HG02973 (cell line): ENCODE results near the gene FADS6.

Experiments
- ATAC-seq: cut with Tn5 transposase; IDR thresholded peaks from one replicate; pipeline ENCODE4 v1.9.1; 2021; ENCODE audit warnings: moderate library complexity; ENCODE audit not compliant: unreplicated experiment

FADS6 gene, protein sequence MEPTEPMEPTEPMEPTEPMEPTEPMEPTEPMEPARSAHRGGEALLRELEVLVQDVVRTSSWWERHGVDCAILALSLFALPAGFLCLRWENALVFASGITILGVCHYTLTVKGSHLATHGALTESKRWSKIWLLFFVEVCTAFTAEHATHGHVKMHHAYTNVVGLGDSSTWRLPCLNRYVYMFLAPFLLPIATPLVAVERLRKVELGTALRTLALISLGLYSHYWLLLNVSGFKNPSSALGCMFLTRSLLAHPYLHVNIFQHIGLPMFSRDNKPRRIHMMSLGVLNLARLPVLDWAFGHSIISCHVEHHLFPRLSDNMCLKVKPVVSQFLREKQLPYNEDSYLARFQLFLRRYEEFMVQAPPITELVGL

DNA sequence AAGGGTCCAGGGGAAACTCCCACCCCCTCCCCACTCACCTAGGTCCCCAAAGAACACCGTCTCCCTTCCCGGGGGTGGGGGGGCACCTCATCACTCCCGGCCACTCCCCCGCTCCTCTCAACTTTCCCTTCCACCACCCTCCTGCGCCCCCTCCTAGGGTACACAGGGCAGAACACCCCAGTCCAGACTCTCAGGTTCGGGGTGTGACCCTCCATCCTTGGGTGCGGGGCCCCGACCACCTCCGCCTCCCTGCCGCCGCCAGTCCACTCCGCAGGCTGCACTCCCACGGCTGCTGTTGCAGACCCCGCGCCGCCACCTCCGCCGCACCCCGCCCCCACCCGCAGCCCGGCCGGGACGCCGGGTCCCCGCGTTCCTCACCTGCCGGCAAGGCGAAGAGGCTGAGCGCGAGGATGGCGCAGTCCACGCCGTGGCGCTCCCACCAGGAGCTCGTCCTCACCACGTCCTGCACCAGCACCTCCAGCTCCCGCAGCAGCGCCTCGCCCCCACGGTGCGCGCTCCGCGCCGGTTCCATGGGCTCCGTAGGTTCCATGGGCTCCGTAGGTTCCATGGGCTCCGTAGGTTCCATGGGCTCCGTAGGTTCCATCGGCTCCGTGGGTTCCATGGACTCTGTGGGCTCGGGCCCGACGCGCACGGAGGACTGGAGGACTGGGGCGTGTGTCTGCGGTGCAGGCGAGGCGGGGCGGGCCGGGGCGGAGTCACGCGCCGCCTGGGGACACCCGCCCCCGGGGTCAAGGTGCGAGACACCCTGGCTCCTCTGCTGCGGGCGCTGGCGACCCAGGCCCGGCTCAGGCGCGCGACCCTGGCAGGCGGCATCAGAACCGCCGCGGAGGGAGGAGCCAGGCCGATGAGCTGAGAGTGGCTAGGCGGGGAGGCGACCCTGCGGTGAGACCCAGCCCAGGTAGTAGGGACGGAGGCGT lies at the start of gene FADS6:
Gene FADS6, minus strand, starts transcription at position 660 of the 938 bp plus-strand sequence. Its CDS starts 38 bp downstream, at position 622.
- no peak for ATAC-seq

DNA sequence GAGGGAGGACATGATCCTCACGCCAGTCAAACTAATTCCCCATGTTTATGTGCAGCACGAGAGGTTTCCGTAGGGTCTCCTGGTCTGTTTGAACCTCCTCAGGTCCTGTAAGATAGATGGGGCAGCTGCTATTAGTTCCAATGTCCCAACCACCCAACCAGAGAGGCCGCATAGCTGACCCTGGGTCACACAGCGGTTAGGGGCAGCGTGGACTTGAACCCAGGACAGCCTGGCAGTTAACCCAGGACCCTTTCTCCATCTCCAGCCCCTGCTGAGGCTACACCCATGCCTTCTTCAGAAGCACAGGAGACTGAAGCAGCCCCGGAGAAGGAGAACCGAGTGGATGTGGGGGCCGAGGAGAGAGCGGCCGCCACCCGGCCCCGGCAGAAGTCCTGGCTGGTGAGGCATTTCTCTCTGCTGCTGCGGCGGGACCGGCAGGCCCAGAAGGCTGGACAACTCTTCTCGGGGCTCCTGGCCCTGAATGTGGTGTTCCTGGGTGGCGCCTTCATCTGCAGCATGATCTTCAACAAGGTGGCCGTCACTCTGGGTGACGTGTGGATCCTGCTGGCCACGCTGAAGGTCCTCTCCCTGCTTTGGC lies 47.8 kb upstream of the FADS6 start:
- no peak for ATAC-seq

DNA sequence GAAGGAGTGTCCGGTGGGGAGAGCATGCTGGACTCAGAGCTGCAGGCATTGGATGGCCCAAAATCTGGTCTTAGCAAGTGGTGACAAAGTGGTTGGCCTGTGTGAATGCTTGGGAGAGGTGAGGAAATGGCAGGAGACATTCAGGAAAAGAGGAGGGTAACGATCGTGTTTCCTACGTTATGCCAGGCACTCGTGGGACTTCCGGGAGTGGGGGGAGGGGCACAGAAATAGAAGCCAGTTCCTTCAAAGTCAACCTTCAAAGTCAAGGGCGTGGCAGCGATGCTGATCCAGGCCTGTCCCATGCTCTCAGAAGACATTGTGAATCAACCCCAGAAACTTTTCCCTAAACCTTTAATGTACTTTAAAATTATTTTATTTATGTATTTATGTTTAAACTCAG lies 46.1 kb upstream of the FADS6 start:
- no peak for ATAC-seq

DNA sequence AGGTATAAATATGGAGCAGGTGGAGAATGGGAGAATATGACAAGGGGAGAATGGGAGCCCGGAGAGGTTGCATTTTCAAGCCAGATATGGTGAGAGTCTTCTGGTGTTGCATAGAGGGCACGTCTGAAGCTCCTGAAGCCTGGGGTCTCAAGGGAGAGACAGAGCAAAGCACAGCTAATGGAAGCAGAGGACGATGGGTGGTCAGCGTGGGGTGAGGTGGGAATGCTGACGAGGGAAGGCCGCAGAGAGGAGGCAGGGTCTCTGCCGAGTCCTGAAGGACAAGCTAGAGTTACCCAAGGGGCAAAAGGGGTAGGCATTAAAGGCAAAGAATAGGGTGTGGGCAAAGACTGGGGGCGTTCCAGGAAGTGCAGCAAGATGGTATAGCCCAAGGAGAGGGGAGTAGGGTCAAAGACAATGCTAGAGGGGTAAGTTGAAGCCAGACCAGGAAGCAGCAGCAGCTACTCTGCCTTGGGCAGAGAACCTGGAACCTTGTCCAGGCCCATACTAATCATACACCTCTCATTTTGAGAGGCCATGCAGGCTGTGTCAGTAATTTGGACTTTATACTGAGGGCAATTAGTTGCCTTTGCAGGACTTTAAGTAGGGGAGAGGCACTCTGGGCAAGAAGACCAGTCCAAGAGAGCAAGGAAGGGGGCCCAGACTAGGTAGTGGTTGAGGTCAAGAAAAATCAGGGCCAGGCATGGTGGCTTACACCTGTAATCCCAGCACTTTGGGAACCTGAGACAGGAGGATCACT lies 44.9 kb upstream of the FADS6 start:
- no peak for ATAC-seq

DNA sequence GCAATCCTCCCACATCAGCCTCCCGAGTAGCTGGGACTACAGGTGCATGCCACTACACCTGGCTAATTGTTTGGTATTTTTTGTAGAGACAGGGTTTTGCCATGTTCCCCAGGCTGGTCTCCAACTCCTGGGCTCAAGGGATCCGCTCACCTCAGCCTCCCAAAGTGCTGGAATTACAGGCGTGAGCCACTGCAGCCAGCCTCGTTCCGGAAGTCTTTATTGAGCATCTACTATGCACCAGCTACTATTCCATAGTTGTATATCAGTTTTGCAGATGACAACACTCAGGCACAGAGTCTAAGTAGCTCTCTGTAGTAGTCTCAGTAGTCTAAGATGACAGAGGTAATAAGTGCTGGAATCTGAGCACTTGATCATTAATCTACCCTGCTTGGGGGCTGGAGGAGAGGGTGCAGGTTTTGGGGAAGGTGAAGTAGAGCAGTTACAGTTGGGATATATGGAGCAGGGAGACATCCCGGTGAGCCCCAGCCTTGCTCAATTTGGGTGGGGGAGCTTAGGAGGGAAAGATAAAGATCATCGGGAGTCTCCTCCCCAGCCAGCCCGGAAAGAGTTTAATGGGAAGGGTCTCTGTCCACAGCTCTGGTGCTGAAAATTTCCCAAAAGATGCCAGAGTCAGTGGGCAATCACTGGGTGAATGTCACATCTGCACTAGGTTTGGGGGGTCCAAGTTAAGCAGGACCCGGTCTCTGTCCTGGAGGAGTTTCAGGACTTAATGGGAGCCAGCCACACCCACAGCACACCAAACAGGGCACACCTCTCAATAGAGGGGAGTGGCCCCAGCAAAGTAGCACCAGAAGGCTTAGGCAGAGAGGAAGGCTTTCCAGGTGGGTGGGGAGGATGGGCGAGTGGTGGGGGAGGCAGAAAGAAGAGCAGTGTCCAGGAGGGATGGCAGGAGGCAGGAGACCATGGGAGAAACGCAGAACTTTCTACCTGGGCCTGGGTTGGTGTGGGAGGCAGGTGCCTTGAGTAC lies 43.9 kb upstream of the FADS6 start:
- no peak for ATAC-seq

DNA sequence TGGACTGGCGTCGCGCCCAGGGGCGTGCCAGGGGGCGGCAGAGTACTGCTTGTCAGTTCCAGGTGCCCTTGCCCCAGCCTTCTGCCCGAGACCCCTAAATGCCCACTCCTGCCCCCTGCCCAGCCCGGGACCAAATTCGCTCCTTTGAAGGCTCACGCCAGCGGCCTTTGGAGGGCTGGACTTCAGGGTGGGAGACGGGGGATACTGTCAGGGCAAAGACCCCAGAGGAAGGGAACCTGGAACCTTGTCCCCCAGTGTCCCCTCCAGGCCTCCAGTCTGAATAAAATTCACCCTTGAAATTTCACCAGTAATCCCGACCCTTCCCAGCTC lies 43.0 kb upstream of the FADS6 start:
- ATAC-seq = no peak

DNA sequence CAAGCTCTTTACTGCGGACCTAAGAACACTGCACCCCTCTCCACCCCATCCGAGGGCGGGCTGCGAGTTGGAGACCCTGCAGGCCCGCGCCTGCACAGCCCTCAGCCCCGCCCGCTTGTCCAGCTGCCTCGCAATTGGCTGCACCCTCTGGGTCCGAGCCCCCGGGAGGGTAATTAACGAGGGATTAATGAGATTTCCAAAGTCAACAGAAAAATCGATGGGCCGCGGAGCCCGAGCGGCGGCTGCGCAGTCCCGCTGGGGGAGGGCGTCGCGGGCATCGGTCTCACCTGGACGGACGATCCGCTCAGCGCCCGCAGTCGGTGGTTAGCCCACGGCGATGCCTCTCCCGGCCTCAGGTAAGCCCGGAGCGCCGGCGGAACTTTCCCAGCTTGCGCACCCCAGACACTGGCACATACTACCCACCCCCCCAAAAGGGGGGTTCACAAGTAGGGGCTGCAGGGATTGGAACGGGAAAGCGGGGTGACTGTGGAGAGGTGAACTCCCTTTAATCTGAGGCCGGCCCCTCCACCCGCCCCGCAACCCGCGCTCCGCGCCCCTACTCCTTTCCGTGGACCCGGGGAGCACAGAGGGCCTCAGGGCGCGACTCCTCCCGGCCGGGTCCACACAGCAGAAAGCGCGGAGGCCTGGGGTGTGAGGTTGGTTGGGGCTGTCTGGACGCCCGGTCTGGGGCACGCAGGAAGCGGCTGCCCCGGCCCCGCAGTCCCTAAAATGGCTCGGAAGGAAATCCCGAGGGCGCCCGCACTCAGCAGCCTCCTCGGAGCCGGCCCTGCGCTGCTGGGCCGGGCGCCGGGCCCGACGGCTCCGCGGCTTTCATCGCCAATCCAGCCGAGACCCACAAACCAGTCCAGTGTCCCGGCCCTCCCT lies 42.4 kb upstream of the FADS6 start, which contains the start of gene OTOP3:
Gene OTOP3, plus strand, starts transcription at position 314 of the 885 bp plus-strand sequence. Its CDS starts 24 bp downstream, at position 338.
- no peak for ATAC-seq

DNA sequence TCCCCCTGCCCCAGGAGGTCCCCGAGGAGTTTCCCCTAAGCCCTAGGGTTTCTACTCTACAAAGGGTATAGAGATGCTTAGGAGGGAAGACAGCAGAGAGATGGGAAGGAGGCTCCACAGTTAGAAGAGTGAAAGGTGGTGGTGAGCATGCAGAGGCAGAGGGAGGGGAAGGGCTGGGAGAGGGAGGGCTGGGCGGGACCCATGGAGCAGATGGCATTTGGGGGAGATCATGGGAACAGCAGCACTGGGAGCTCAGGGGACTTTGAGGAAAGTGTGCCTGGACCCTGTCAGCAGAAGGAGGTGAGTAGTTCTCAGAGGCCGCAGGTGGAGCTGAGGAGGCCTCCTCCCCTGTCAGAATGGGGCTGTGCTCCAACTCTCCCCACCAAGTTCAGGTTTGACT lies 41.6 kb upstream of the FADS6 start:
- no peak for ATAC-seq

DNA sequence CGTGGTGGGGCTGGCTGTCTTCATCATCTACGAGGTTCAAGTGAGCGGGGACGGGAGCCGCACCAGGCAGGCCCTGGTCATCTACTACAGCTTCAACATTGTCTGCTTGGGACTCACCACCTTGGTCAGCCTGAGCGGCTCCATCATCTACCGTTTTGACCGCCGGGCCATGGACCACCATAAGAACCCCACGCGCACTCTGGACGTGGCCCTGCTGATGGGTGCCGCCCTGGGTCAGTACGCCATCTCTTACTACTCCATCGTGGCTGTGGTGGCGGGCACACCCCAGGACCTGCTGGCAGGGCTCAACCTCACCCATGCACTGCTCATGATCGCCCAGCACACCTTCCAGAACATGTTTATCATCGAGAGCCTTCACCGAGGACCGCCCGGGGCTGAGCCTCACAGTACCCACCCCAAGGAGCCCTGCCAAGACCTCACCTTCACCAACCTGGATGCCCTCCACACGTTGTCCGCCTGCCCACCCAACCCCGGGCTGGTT lies 37.2 kb upstream of the FADS6 start:
- no peak for ATAC-seq

DNA sequence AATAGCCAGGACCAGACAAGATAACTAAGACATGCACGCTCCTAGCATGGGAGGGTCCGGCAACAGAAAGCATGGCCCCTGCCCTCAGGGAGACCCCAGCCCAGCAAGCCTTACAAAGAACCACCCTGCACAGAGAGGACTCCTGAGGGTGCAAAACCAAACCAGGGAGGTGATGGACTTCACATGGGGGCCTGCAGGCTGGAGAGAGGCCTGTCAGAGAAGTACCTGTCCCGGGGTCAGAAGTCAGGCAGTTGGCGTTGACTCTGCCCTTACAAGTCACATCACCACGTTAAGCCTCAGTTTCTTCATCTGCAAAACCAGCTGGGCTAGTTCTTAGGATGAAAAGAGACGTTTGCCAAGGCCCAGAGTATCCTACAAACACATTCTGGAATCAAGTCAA lies 35.4 kb upstream of the FADS6 start:
- ATAC-seq = no peak

DNA sequence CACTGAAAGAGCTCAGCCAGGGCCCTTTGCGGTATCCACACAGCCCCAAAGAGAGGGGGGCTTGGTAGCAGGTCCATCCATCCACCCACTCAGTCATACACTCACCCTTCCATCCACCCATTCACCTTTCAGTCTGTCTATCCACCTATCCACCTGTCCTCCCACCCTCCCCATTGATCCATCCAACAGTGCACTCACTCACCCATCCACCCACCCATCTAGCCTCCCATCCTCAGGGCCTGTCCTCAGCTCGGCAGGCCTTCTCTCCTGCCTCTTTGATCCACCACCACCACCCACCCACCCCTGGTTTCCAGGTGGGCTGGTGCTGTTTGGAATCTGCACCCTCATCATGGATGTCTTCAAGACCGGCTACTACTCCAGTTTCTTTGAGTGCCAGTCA lies 31.8 kb upstream of the FADS6 start:
- ATAC-seq = no peak

DNA sequence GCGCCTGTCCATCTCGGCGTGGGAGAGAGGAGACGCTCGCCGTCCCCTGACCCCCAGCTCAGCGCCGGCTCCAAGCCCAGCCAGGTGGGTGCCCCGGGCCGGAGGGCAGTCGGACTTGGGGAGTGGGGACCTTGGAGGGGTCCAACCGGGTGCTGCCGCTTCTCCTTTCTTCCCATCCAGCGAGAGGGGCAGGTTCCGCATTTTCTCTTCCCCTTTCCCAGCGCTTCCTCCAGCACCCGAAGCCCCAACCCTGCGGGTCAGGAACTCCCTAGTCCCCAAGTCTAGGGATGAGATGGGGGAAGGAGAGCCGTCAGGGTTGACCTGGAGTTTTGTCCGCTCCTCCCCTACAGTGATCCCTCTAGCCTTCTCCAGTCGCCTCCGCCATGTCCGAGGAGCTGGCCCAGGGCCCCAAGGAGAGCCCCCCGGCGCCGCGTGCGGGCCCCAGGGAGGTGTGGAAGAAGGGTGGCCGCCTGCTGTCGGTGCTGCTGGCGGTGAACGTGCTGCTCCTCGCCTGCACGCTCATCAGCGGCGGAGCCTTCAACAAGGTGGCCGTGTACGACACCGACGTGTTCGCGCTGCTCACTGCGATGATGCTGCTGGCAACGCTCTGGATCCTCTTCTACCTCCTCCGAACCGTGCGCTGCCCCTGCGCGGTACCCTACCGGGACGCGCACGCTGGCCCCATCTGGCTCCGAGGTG lies 31.0 kb upstream of the FADS6 start, which contains the start of gene OTOP2:
Gene OTOP2, plus strand, starts transcription at position 24 of the 699 bp plus-strand sequence. Its CDS starts 360 bp downstream, at position 384.
- no peak for ATAC-seq

DNA sequence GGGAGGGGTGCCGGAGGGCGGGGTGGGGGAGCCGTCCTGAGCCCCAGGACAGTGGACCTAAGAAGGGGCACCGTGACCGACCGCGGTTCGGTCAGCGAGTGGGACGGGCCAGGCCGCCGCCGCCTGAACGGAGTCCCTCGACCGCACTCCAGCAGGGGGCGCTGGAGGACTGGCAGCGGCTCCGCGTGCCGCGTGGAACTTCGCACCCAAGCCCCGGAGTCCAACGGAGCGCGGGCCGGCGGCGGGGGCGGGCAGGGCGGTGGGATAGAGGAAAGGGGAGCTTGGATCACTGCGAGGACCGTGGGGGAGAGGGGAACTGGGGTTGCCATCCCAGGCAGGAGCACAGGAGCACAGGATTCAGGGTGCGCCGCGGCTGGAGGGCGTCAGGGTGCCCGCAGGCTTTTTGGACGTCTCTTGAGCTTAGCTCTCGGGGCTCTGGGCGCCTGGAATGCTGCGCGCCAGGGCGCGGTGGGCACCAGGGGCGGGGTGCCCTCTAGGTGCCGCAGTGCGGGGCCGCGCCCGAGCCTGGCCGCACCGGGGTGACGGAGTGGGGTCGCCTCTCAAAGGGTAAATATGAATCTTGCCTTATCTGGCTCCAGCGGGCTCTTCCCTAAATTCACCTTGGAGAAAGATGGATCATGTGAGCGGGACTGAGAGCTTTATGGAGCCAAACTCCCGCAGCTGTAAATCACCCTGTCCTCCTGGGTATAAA lies 30.3 kb upstream of the FADS6 start:
- no peak for ATAC-seq

DNA sequence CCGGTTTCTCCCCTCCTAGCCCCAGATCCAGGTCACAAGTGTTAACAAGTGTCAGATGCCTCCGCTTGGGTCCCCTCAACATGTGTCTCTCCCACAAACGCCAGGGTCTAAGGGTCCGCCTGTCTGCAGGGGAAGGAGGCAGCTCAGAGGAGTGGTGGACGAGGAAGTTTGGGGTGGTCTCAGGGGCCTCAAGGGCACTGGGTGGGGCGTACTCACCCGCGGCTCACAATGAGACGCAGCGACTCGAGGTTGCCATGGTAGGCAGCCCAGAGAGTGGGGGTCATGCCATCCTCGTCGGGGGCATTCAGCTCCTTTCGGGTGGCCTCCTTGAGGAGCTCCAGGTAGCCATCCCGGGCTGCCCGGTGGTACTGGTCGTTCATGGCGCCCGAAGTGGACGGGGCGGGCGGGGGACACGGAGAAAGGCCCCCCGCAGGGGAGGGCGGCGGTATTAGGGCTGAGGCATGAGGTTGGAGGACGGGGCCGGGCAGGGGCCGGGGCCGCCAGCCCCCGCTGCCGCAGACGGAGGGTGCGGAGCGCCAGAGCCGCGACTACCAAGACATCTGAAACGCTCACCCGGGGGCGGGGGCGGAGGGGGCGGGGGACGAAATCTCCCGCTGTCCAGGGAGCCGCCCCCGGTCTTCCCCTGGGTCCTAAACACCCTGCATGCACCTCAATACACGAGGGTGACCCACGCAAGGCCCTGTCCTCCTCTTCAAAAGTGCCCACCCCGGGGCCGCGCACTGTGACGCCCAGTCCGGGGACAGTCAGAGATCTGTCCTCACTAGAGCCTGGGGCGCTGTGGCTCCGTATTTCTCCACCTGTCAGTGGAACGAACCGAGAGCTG lies 29.5 kb upstream of the FADS6 start, which contains the start of gene USH1G:
Gene USH1G, minus strand, starts transcription at position 562 of the 844 bp plus-strand sequence. Its CDS starts 182 bp downstream, at position 380.
- no peak for ATAC-seq

DNA sequence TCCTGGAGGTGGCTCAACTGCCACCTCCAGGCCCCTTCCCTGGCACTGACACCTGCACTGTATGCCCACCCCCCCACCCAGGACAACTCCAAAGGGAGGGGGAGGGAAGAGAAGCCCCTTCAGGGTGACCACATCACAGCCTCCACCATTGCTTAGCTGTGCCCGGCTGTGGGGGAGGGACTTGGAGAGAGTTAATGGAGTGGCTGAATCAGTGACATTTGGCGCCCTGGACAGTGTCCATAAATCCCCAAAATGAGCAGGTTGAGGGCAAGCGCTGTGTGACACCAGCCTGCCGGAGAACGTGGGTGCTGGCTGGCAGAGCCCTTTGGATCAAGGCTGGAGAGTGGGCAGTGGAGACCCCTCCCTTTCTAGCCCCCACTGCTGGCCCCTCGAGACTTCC lies 28.7 kb upstream of the FADS6 start:
- ATAC-seq = no peak

DNA sequence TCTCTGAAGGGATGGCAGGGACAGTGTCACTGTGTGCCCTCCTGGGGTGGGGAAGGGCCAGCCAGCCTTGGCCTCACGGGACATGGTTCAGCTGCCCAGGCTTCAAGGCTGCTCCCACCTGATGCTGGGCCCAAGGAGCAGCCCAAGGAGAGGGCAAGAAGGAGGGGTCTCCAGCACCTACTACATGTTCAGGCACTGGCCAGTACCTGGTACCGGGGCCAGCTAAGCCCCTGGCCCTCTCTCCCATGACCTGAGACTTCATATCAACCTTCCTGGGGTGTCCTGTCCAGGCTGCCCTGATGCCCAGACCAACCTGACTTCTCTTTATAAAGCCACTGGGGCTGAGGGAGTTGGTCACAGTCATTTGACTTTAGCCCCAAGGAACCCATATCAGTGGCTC lies 28.3 kb upstream of the FADS6 start:
- no peak for ATAC-seq
